Effector memory CD4-positive, alpha-beta T cell (primary cell): ENCODE data around the gene IL1RAPL1.

ENCODE experiments used
- DNase-seq, 3 donors: peaks; one replicate each; pipeline ENCODE4 v3.0.0-alpha.2; 2020
- H3K27ac ChIP-seq: 2 replicates; pipeline ENCODE4 v1.7.0; 2013; ENCODE audit warnings: mild to moderate bottlenecking, low read length, moderate library complexity; ENCODE audit not compliant: insufficient read depth, poor library complexity, severe bottlenecking
- H3K27me3 ChIP-seq: replicated peaks from 2 replicates; pipeline ENCODE4 v1.7.0; 2013; ENCODE audit warnings: mild to moderate bottlenecking, low read length; ENCODE audit not compliant: insufficient read depth, control insufficient read depth, poor library complexity, severe bottlenecking
- H3K36me3 ChIP-seq: 2 replicates; pipeline ENCODE4 v1.7.0; 2013; ENCODE audit warnings: mild to moderate bottlenecking, low read length, moderate library complexity; ENCODE audit not compliant: control insufficient read depth, insufficient read depth
- H3K4me1 ChIP-seq: 2 replicates; pipeline ENCODE4 v1.7.0; 2013; ENCODE audit warnings: low read length, mild to moderate bottlenecking; ENCODE audit not compliant: control insufficient read depth, insufficient read depth, poor library complexity, severe bottlenecking
- H3K4me3 ChIP-seq: 2 replicates; pipeline ENCODE4 v1.7.0; 2013; ENCODE audit warnings: low read length, low read depth, mild to moderate bottlenecking; ENCODE audit not compliant: insufficient read depth, poor library complexity, severe bottlenecking
- H3K9me3 ChIP-seq: 2 replicates; pipeline ENCODE4 v1.7.0; 2013; ENCODE audit warnings: mild to moderate bottlenecking, low read length, moderate library complexity; ENCODE audit not compliant: control insufficient read depth

IL1RAPL1 gene

GRCh38 chrX:29187264-29187663 lies 600.0 kb downstream of the IL1RAPL1 start:
- no peak for DNase-seq
- Histone ChIP-seq H3K4me1 (no peaks in the 10 kb centered on the region), H3K4me3 (no peak overlapping the region), H3K36me3 (no peaks in the 10 kb centered on the region), H3K27me3 (no peaks in the 10 kb centered on the region), H3K27ac (no peak overlapping the region), H3K9me3 (no peaks in the 10 kb centered on the region)

- H3K27ac ChIP-seq: no peak overlapping the region
- no peak for DNase-seq
- no peaks in the 10 kb centered on the region for H3K36me3 ChIP-seq
- H3K9me3 ChIP-seq: no peaks in the 10 kb centered on the region
- H3K4me3 ChIP-seq: no peak overlapping the region
- H3K27me3 ChIP-seq: no peaks in the 10 kb centered on the region
- no peaks in the 10 kb centered on the region for H3K4me1 ChIP-seq
These were observed 609.3 kb downstream of the IL1RAPL1 start for GRCh38 chrX:29196501-29196900.

- no peak overlapping the region for H3K4me3 ChIP-seq
- DNase-seq: no peak
- H3K27me3 ChIP-seq: no peaks in the 10 kb centered on the region
- H3K27ac ChIP-seq: no peak overlapping the region
- no peaks in the 10 kb centered on the region for H3K4me1 ChIP-seq
- H3K9me3 ChIP-seq: no peaks in the 10 kb centered on the region
- no peaks in the 10 kb centered on the region for H3K36me3 ChIP-seq
These were observed 628.0 kb downstream of the IL1RAPL1 start for GRCh38 chrX:29215251-29215650.

- Histone ChIP-seq H3K9me3 (no peaks in the 10 kb centered on the region), H3K4me3 (no peak overlapping the region), H3K27me3 (no peaks in the 10 kb centered on the region), H3K27ac (no peak overlapping the region), H3K36me3 (no peaks in the 10 kb centered on the region), H3K4me1 (no peaks in the 10 kb centered on the region)
- no peak for DNase-seq
These were observed 638.4 kb downstream of the IL1RAPL1 start for GRCh38 chrX:29225670-29226069.

- Histone ChIP-seq H3K9me3 (no peaks in the 10 kb centered on the region), H3K36me3 (no peaks in the 10 kb centered on the region)
These were observed 642.6 kb downstream of the IL1RAPL1 start for GRCh38 chrX:29229802-29230201.

GRCh38 chrX:29231800-29232199 lies 644.6 kb downstream of the IL1RAPL1 start:
- no peak for DNase-seq
- no peak overlapping the region for H3K27ac ChIP-seq
- H3K4me1 ChIP-seq: no peaks in the 10 kb centered on the region
- no peaks in the 10 kb centered on the region for H3K27me3 ChIP-seq
- no peaks in the 10 kb centered on the region for H3K36me3 ChIP-seq
- no peaks in the 10 kb centered on the region for H3K9me3 ChIP-seq
- no peak overlapping the region for H3K4me3 ChIP-seq

More at GRCh38 chrX:29229802-29230201, 642.6 kb downstream of the IL1RAPL1 start:
- Histone ChIP-seq H3K27me3 (no peaks in the 10 kb centered on the region), H3K4me3 (no peak overlapping the region), H3K4me1 (no peaks in the 10 kb centered on the region), H3K27ac (no peak overlapping the region)
- no peak for DNase-seq

- Histone ChIP-seq H3K4me3 (no peak overlapping the region), H3K27me3 (no peaks in the 10 kb centered on the region), H3K27ac (no peak overlapping the region), H3K4me1 (no peaks in the 10 kb centered on the region), H3K9me3 (no peaks in the 10 kb centered on the region), H3K36me3 (no peaks in the 10 kb centered on the region)
- no peak for DNase-seq
These were observed 646.4 kb downstream of the IL1RAPL1 start for GRCh38 chrX:29233592-29234183.

- H3K27ac ChIP-seq: no peak overlapping the region
- H3K4me3 ChIP-seq: no peak overlapping the region
- H3K36me3 ChIP-seq: no peaks in the 10 kb centered on the region
- no peaks in the 10 kb centered on the region for H3K9me3 ChIP-seq
- no peaks in the 10 kb centered on the region for H3K27me3 ChIP-seq
- DNase-seq: no peak
- H3K4me1 ChIP-seq: no peaks in the 10 kb centered on the region
These were observed 650.7 kb downstream of the IL1RAPL1 start for GRCh38 chrX:29237972-29238371.

- Histone ChIP-seq H3K27ac (no peak overlapping the region), H3K4me3 (no peak overlapping the region), H3K9me3 (no peaks in the 10 kb centered on the region), H3K4me1 (no peaks in the 10 kb centered on the region), H3K27me3 (no peaks in the 10 kb centered on the region), H3K36me3 (no peaks in the 10 kb centered on the region)
- no peak for DNase-seq
These were observed 654.6 kb downstream of the IL1RAPL1 start for GRCh38 chrX:29241809-29242208.

GRCh38 chrX:29242856-29243255 lies 655.6 kb downstream of the IL1RAPL1 start:
- Histone ChIP-seq H3K27ac (no peak overlapping the region), H3K4me1 (no peaks in the 10 kb centered on the region), H3K4me3 (no peak overlapping the region), H3K36me3 (no peaks in the 10 kb centered on the region), H3K27me3 (no peaks in the 10 kb centered on the region), H3K9me3 (no peaks in the 10 kb centered on the region)
- DNase-seq: no peak
